A549 (cell line): Measurements from ENCODE around the gene PARM1. TPM values are rescaled to one million over a fixed set of nuclear protein-coding genes. Genes with fewer than 3 reads are reported as not detected.
A peak's percentile ranks its signal among the peaks of the same experiment; 100 is the strongest.

ENCODE experiments used
- ATAC-seq, 2 experiments: fragments of 200-7000 bp in 1 of 2; fragments of >200 bp in 1 of 2; cut with Nextera tagmentation in 1 of 2; cut with Tn5 transposase in 1 of 2; 3 replicates each; pipeline versions ENCODE4 v1.8.0 to v1.9.1; 2018 to 2020; ENCODE audit warnings: mild to moderate bottlenecking in 1 of 2, moderate library complexity in 1 of 2
- CTCF ChIA-PET: fragments of 300-600 bp; sonication (Branson Sonifier 250); formaldehyde crosslinking; extraction: SDS; loops from one replicate; lab custom pipeline; 2021; ENCODE audit warnings: antibody characterized with exemption, inconsistent platforms; lab: Yijun Ruan, JAX
- POLR2A ChIA-PET: fragments of 350-600 bp; formaldehyde crosslinking; extraction: SDS; loops from one replicate; lab custom pipeline; 2021; ENCODE audit warnings: antibody characterized with exemption, inconsistent platforms; lab: Yijun Ruan, JAX
- DNase-seq, 2 experiments: peaks; one replicate each; pipeline versions ENCODE4 v3.0.0 to v3.0.0-alpha.2; 2011 to 2016; ENCODE audit warnings: low read depth in 1 of 2, low spot score in 1 of 2
- FAIRE-seq: peaks from 2 replicates; lab custom pipeline; 2011; peaks lifted over from hg19 to GRCh38; lab: Jason Lieb, UNC
- H3K27ac ChIP-seq, 2 experiments: fragments of >200 bp; sonication (Bioruptor Twin); formaldehyde crosslinking; 3 replicates each; pipeline ENCODE4 v1.5.1; 2016 to 2017
- H3K4me1 ChIP-seq: fragments of >200 bp; sonication (Bioruptor Twin); formaldehyde crosslinking; 3 replicates; pipeline ENCODE4 v1.6.1; 2016
- H3K4me2 ChIP-seq: fragments of >200 bp; sonication (Bioruptor Twin); formaldehyde crosslinking; 3 replicates; pipeline ENCODE4 v1.6.1; 2016
- H3K4me3 ChIP-seq: fragments of >200 bp; sonication (Bioruptor Twin); formaldehyde crosslinking; 3 replicates; pipeline ENCODE4 v1.5.1; 2016
- H3K9me3 ChIP-seq: fragments of >200 bp; sonication (Bioruptor Twin); formaldehyde crosslinking; 3 replicates; pipeline ENCODE4 v1.6.1; 2016
- EHMT2 ChIP-seq: fragments of 200-600 bp; sonication (generic); IDR thresholded peaks from 2 replicates; pipeline ENCODE4 v1.6.1; 2016; ENCODE audit warnings: antibody characterized with exemption, low read depth, mild to moderate bottlenecking, moderate library complexity
- FOSB ChIP-seq: fragments of 250-450 bp; sonication (Bioruptor Pico); IDR thresholded peaks from 2 replicates; pipeline ENCODE4 v1.5.0; 2020; ENCODE audit warnings: mild to moderate bottlenecking, moderate library complexity
- GATA3 ChIP-seq: IDR thresholded peaks from 2 replicates; pipeline ENCODE4 v1.6.1; 2012; ENCODE audit warnings: borderline replicate concordance
- KDM5A ChIP-seq: fragments of 200-600 bp; sonication (generic); IDR thresholded peaks from 2 replicates; pipeline ENCODE4 v1.6.1; 2016; ENCODE audit warnings: antibody characterized with exemption, mild to moderate bottlenecking
- MAFK ChIP-seq: fragments of 450-650 bp; IDR thresholded peaks from 2 replicates; pipeline ENCODE4 v1.6.1; 2014; ENCODE audit not compliant: partially characterized antibody
- MAZ ChIP-seq: fragments of 150-350 bp; IDR thresholded peaks from 2 replicates; pipeline ENCODE4 v1.6.1; 2014; ENCODE audit warnings: antibody characterized with exemption, low read depth, low read length, borderline replicate concordance
- NFE2L2 ChIP-seq: fragments of 150-350 bp; conservative IDR thresholded peaks from 2 replicates; pipeline ENCODE4 v1.6.1; 2014; ENCODE audit warnings: low read length
- NPAS2 ChIP-seq: fragments of 250-450 bp; sonication (Bioruptor Pico); IDR thresholded peaks from 2 replicates; pipeline ENCODE4 v1.8.0; 2022; ENCODE audit warnings: mild to moderate bottlenecking, moderate library complexity, borderline replicate concordance
- NR3C1 ChIP-seq: fragments of >200 bp; sonication (Bioruptor Twin); formaldehyde crosslinking; IDR thresholded peaks from 3 replicates; pipeline ENCODE4 v1.6.1; 2017
- RFX5 ChIP-seq: fragments of 450-650 bp; IDR thresholded peaks from 2 replicates; pipeline ENCODE4 v1.7.1; 2014; ENCODE audit warnings: antibody characterized with exemption, mild to moderate bottlenecking, moderate library complexity
- RNF2 ChIP-seq: fragments of 200-600 bp; sonication (generic); IDR thresholded peaks from 2 replicates; pipeline ENCODE4 v1.6.1; 2016; ENCODE audit warnings: low read depth, mild to moderate bottlenecking, antibody characterized with exemption, moderate library complexity, borderline replicate concordance
- SREBF2 ChIP-seq: fragments of 450-650 bp; IDR thresholded peaks from 2 replicates; pipeline ENCODE4 v1.6.1; 2014; ENCODE audit warnings: mild to moderate bottlenecking, moderate library complexity
- TFCP2L1 ChIP-seq: fragments of 250-450 bp; sonication (Bioruptor Pico); IDR thresholded peaks from 2 replicates; pipeline ENCODE4 v1.5.0; 2021; ENCODE audit warnings: mild to moderate bottlenecking
- TP53 ChIP-seq: fragments of 250-450 bp; sonication (Bioruptor Pico); IDR thresholded peaks from 2 replicates; pipeline ENCODE4 v1.5.0; 2021; ENCODE audit warnings: mild to moderate bottlenecking, moderate library complexity
- ZNF302 ChIP-seq: fragments of 250-450 bp; sonication (Bioruptor Pico); IDR thresholded peaks from 2 replicates; pipeline ENCODE4 v1.9.0; 2021; ENCODE audit warnings: inconsistent platforms, mild to moderate bottlenecking, moderate library complexity
- ZSCAN20 ChIP-seq: fragments of 250-450 bp; sonication (Bioruptor Pico); IDR thresholded peaks from 2 replicates; pipeline ENCODE4 v1.8.0; 2022; ENCODE audit warnings: mild to moderate bottlenecking, moderate library complexity
- WGBS: methylation state at CpG from one replicate; pipeline ENCODE4 v1.1.6; 2017; ENCODE audit errors: missing lambda C conversion rate; 5-methylcytosine and 5-hydroxymethylcytosine counted together
- polyA plus RNA-seq, 4 experiments: library from polyadenylated mRNA; depleted of rRNA in 3 of 4; stranded (reverse); fragments of >200 nt; fragmentation: RNase III in 1 of 4; extraction: RNeasy Plus Mini Kit Qiagen cat#74134 plus additional on column Dnase treatment in 1 of 4; gene quantifications; 2 replicates in 3 of 4; 3 replicates in 1 of 4; pipeline ENCODE4 v1.2.3, GENCODE V29; 2011 to 2017
- TF ChIP-seq, protein P1 (sequence below): fragments of 250-450 bp; sonication (Bioruptor Pico); IDR thresholded peaks from 2 replicates; pipeline ENCODE4 v1.5.0; 2021; ENCODE audit warnings: mild to moderate bottlenecking, moderate library complexity, borderline replicate concordance
- TF ChIP-seq, protein P2 (sequence below): fragments of >200 bp; sonication (Bioruptor Twin); formaldehyde crosslinking; IDR thresholded peaks from 3 replicates; pipeline ENCODE4 v1.6.1; 2016
- TF ChIP-seq, protein P3 (sequence below): IDR thresholded peaks from 2 replicates; pipeline ENCODE4 v1.6.1; 2012
- TF ChIP-seq, protein P4 (sequence below): fragments of >200 bp; sonication (Bioruptor Twin); formaldehyde crosslinking; IDR thresholded peaks from 3 replicates; pipeline ENCODE4 v1.5.1; 2016
- TF ChIP-seq, protein P5 (sequence below): fragments of 250-450 bp; sonication (Bioruptor Pico); IDR thresholded peaks from 2 replicates; pipeline ENCODE4 v1.5.0; 2020; ENCODE audit warnings: low read depth, mild to moderate bottlenecking, moderate library complexity
- TF ChIP-seq, protein P6 (sequence below): fragments of >200 bp; sonication (Bioruptor Twin); formaldehyde crosslinking; IDR thresholded peaks from 2 replicates; pipeline ENCODE4 v1.6.1; 2016

PARM1 gene
- polyA plus RNA-seq, 2 of the 4 experiments (the other 2 are of a cell fraction): 0.37 to 2.5 TPM

DNA sequence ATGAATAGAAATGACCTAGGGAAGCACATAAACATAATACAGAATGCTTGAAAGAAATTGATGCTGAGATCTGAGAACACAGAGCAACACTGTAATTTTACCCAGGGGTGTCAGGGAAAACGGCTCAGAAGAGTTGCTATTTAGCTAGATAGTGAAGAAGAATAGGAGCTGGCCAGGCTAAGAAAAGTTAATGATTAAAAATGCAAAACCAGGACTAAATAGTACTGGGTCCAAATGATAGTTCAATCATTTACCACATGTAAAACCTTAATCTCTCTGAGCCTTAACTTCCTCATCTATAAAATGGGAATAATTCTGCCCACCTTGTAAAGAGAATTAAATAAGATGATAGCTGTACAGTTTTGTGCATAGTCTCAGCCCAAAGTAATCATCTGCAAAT lies 97.1 kb downstream of the PARM1 start:
- CTCF ChIA-PET: no interaction called here
- Histone ChIP-seq H3K4me3 (no peak overlapping the region), H3K4me1 (no peaks in the 10 kb centered on the region), H3K4me2 (no peak overlapping the region), H3K27ac (no peak overlapping the region), H3K9me3 (no peaks in the 10 kb centered on the region)
- FAIRE-seq: no peak
- no peak for ATAC-seq
- no peak for DNase-seq
- POLR2A ChIA-PET: no interaction called here
- TF ChIP-seq NFE2L2: no peak
- no peak for TF ChIP-seq EHMT2
- TF ChIP-seq MAFK: no peak
- TF ChIP-seq, protein P1, sequence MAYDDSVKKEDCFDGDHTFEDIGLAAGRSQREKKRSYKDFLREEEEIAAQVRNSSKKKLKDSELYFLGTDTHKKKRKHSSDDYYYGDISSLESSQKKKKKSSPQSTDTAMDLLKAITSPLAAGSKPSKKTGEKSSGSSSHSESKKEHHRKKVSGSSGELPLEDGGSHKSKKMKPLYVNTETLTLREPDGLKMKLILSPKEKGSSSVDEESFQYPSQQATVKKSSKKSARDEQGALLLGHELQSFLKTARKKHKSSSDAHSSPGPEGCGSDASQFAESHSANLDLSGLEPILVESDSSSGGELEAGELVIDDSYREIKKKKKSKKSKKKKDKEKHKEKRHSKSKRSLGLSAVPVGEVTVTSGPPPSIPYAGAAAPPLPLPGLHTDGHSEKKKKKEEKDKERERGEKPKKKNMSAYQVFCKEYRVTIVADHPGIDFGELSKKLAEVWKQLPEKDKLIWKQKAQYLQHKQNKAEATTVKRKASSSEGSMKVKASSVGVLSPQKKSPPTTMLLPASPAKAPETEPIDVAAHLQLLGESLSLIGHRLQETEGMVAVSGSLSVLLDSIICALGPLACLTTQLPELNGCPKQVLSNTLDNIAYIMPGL (CRISPR knock-in tag): no peak
- 17% methylated on average over 1 of the region's 1 CpG for WGBS

DNA sequence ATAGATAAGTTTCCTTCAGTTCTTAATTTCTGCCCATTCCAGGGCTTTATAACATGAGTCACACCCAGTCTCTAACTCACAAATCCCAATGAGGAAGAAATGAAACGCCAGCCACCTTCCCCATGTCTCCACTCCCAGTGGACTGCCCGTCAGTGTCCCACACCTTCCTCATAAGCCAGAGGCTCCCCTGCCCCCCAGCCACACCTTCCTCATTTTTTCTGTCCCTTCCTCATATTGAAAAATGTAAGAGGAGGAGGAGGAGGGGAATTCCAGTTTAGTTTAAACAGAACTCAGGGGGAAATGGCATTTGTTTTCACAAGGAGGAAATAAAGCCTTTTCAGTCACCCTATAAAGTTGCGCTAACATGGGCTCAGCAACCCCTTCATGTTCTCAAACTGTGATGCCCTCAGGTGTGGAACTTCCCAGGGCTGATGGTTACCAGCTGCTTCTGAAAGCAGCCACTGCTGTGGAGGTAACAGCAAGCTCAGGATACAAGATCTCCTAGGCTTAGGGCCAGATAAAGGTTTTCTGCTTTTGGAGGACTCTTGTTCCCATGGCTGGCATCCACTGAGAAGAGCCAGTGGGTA lies 97.8 kb downstream of the PARM1 start:
- CTCF ChIA-PET: no interaction called here
- Histone ChIP-seq H3K4me2 (no peak overlapping the region), H3K4me3 (no peak overlapping the region), H3K27ac (no peak overlapping the region), H3K4me1 (no peaks in the 10 kb centered on the region), H3K9me3 (no peaks in the 10 kb centered on the region)
- TF ChIP-seq TFCP2L1 (no peak), KDM5A (no peak), ZSCAN20 (CRISPR knock-in tag) (no peak), GATA3 (no peak), RNF2 (no peak), RFX5 (no peak), FOSB (CRISPR knock-in tag) (no peak), TP53 (no peak), MAZ (no peak), NR3C1 (no peak), ZNF302 (no peak), NPAS2 (CRISPR knock-in tag) (no peak), SREBF2 (no peak)
- TF ChIP-seq, protein P2, sequence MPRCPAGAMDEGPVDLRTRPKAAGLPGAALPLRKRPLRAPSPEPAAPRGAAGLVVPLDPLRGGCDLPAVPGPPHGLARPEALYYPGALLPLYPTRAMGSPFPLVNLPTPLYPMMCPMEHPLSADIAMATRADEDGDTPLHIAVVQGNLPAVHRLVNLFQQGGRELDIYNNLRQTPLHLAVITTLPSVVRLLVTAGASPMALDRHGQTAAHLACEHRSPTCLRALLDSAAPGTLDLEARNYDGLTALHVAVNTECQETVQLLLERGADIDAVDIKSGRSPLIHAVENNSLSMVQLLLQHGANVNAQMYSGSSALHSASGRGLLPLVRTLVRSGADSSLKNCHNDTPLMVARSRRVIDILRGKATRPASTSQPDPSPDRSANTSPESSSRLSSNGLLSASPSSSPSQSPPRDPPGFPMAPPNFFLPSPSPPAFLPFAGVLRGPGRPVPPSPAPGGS: no peak
- TF ChIP-seq, protein P3, sequence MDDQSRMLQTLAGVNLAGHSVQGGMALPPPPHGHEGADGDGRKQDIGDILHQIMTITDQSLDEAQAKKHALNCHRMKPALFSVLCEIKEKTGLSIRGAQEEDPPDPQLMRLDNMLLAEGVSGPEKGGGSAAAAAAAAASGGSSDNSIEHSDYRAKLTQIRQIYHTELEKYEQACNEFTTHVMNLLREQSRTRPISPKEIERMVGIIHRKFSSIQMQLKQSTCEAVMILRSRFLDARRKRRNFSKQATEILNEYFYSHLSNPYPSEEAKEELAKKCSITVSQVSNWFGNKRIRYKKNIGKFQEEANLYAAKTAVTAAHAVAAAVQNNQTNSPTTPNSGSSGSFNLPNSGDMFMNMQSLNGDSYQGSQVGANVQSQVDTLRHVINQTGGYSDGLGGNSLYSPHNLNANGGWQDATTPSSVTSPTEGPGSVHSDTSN: no peak
- TF ChIP-seq, protein P4, sequence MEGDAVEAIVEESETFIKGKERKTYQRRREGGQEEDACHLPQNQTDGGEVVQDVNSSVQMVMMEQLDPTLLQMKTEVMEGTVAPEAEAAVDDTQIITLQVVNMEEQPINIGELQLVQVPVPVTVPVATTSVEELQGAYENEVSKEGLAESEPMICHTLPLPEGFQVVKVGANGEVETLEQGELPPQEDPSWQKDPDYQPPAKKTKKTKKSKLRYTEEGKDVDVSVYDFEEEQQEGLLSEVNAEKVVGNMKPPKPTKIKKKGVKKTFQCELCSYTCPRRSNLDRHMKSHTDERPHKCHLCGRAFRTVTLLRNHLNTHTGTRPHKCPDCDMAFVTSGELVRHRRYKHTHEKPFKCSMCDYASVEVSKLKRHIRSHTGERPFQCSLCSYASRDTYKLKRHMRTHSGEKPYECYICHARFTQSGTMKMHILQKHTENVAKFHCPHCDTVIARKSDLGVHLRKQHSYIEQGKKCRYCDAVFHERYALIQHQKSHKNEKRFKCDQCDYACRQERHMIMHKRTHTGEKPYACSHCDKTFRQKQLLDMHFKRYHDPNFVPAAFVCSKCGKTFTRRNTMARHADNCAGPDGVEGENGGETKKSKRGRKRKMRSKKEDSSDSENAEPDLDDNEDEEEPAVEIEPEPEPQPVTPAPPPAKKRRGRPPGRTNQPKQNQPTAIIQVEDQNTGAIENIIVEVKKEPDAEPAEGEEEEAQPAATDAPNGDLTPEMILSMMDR: no peak
- TF ChIP-seq, protein P5, sequence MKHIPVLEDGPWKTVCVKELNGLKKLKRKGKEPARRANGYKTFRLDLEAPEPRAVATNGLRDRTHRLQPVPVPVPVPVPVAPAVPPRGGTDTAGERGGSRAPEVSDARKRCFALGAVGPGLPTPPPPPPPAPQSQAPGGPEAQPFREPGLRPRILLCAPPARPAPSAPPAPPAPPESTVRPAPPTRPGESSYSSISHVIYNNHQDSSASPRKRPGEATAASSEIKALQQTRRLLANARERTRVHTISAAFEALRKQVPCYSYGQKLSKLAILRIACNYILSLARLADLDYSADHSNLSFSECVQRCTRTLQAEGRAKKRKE: no peak
- TF ChIP-seq, protein P6, sequence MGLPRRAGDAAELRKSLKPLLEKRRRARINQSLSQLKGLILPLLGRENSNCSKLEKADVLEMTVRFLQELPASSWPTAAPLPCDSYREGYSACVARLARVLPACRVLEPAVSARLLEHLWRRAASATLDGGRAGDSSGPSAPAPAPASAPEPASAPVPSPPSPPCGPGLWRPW: no peak
- DNase-seq (peak in 1 of 2 experiments; percentile 1), FAIRE-seq (no peak), ATAC-seq (no peak)
- 44% methylated on average over 3 of the region's 3 CpGs for WGBS
- POLR2A ChIA-PET: no interaction called here
